Breast epithelium (tissue), 4 donors: ENCODE data around the gene TMEM54. TPM values are rescaled to one million over a fixed set of nuclear protein-coding genes. Genes with fewer than 3 reads are reported as not detected.
A peak's percentile ranks its signal among the peaks of the same experiment; 100 is the strongest.

Source experiments
- DNase-seq, 2 donors: peaks; one replicate each; pipeline ENCODE4 v3.0.0-alpha.2; 2019; ENCODE audit warnings: low spot score in 2 of 2
- H3K27ac ChIP-seq, 2 donors: fragments of 200-600 bp; sonication (generic) in 1 of 2; one replicate each; pipeline ENCODE4 v1.5.1; 2016 to 2019; ENCODE audit warnings: mild to moderate bottlenecking in 1 of 2
- H3K27me3 ChIP-seq, 2 donors: fragments of 200-600 bp; sonication (generic) in 1 of 2; one replicate each; pipeline versions ENCODE4 v1.5.1 to v1.6.0; 2017 to 2019; ENCODE audit warnings: control low read depth in 1 of 2, mild to moderate bottlenecking in 1 of 2
- H3K36me3 ChIP-seq: fragments of 200-600 bp; one replicate; pipeline ENCODE4 v1.5.1; 2019
- H3K4me1 ChIP-seq, 2 donors: fragments of 200-600 bp; sonication (generic); one replicate each; pipeline ENCODE4 v1.5.1; 2016 to 2019; ENCODE audit warnings: control low read depth in 1 of 2
- H3K4me3 ChIP-seq, 3 donors: fragments of 200-600 bp; sonication (generic); 1 replicate in 2 of 3; 2 replicates in 1 of 3; pipeline ENCODE4 v1.5.1; 2016 to 2019; ENCODE audit warnings: mild to moderate bottlenecking in 3 of 3, moderate library complexity in 2 of 3
- H3K9me3 ChIP-seq, 2 donors: fragments of 200-600 bp; sonication (generic) in 1 of 2; one replicate each; pipeline ENCODE4 v1.5.1; 2016 to 2019; ENCODE audit warnings: control low read depth in 1 of 2
- POLR2A ChIP-seq: fragments of 450-650 bp; IDR thresholded peaks from one replicate; pipeline ENCODE4 v1.6.1; 2016; ENCODE audit warnings: antibody characterized with exemption, mild to moderate bottlenecking, moderate library complexity
- POLR2AphosphoS5 ChIP-seq, 3 donors: sonication (generic); formaldehyde crosslinking; IDR thresholded peaks; one replicate each; pipeline ENCODE4 v1.6.1; 2017; ENCODE audit warnings: antibody characterized with exemption in 3 of 3
- intact Hi-C: fragments of 100-400 bp; cut with DNase I; formaldehyde crosslinking; loops from one replicate; pipeline ENCODE4 v1.15.1; 2023; ENCODE audit warnings: low total_unique reads
- total RNA-seq, 3 donors: library from RNA; depleted of rRNA; stranded (reverse); fragments of >200 nt; gene quantifications; one replicate each; pipeline ENCODE4 v1.1.0, GENCODE V29; 2016
- TF ChIP-seq, protein P1 (sequence below), 3 donors: fragments of 450-650 bp; IDR thresholded peaks; one replicate each; pipeline ENCODE4 v1.5.1; 2016 to 2017; ENCODE audit warnings: antibody characterized with exemption in 3 of 3, mild to moderate bottlenecking in 3 of 3, moderate library complexity in 3 of 3

Gene TMEM54
- total RNA-seq, 3 donors from 2014 or later = 26.9 to 109 (median 94.8) TPM

- intact Hi-C loops = no loop called here
- H3K27ac ChIP-seq = no peak overlapping the region
- no peaks in the 10 kb centered on the region for H3K9me3 ChIP-seq
- no peaks in the 10 kb centered on the region for H3K4me1 ChIP-seq
- TF ChIP-seq, protein P1, sequence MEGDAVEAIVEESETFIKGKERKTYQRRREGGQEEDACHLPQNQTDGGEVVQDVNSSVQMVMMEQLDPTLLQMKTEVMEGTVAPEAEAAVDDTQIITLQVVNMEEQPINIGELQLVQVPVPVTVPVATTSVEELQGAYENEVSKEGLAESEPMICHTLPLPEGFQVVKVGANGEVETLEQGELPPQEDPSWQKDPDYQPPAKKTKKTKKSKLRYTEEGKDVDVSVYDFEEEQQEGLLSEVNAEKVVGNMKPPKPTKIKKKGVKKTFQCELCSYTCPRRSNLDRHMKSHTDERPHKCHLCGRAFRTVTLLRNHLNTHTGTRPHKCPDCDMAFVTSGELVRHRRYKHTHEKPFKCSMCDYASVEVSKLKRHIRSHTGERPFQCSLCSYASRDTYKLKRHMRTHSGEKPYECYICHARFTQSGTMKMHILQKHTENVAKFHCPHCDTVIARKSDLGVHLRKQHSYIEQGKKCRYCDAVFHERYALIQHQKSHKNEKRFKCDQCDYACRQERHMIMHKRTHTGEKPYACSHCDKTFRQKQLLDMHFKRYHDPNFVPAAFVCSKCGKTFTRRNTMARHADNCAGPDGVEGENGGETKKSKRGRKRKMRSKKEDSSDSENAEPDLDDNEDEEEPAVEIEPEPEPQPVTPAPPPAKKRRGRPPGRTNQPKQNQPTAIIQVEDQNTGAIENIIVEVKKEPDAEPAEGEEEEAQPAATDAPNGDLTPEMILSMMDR (IDR thresholded peaks at IDR 0.05) = no peak
- DNase-seq = peak in 1 of 2 donors; percentile 52
- no peaks in the 10 kb centered on the region for H3K36me3 ChIP-seq
- no peaks in the 10 kb centered on the region for H3K27me3 ChIP-seq
- H3K4me3 ChIP-seq = no peak overlapping the region
These were observed 23.7 kb downstream of the TMEM54 start for GRCh38 chr1:32877211-32878110.

- H3K36me3 ChIP-seq = no peaks in the 10 kb centered on the region
- DNase-seq = no peak
- H3K4me3 ChIP-seq = no peak overlapping the region
- intact Hi-C loops = no loop called here
- no peaks in the 10 kb centered on the region for H3K9me3 ChIP-seq
- H3K27ac ChIP-seq = no peak overlapping the region
- H3K4me1 ChIP-seq = no peaks in the 10 kb centered on the region
- TF ChIP-seq, protein P1 (IDR thresholded peaks at IDR 0.05) = peak; percentile 26 to 62 (median 59)
- TF ChIP-seq POLR2A = no peak
- no peaks in the 10 kb centered on the region for H3K27me3 ChIP-seq
These were observed 24.6 kb downstream of the TMEM54 start for GRCh38 chr1:32876341-32877210.

GRCh38 chr1:32874860-32875752 is 26.1 kb downstream of the TMEM54 start:
- Histone ChIP-seq H3K4me1 (peaks cover 0 to 3% of the 10 kb centered on the region in 2 donors), H3K9me3 (no peaks in the 10 kb centered on the region), H3K4me3 (no peak overlapping the region), H3K36me3 (no peaks in the 10 kb centered on the region), H3K27me3 (no peaks in the 10 kb centered on the region), H3K27ac (no peak overlapping the region)
- TF ChIP-seq POLR2A = no peak
- TF ChIP-seq POLR2AphosphoS5 (IDR thresholded peaks at IDR 0.05) = no peak
- TF ChIP-seq, protein P1 (IDR thresholded peaks at IDR 0.05) = no peak
- DNase-seq = no peak
- intact Hi-C loops = no loop called here

- Histone ChIP-seq H3K27ac (no peak overlapping the region), H3K27me3 (no peaks in the 10 kb centered on the region), H3K36me3 (no peaks in the 10 kb centered on the region), H3K4me3 (no peak overlapping the region), H3K9me3 (no peaks in the 10 kb centered on the region), H3K4me1 (peaks cover 0 to 3% of the 10 kb centered on the region in 2 donors)
- no peak for DNase-seq
- intact Hi-C loops = no loop called here
- TF ChIP-seq, protein P1 (IDR thresholded peaks at IDR 0.05) = no peak
- TF ChIP-seq POLR2A = no peak
- no peak for TF ChIP-seq POLR2AphosphoS5 (IDR thresholded peaks at IDR 0.05)
These were observed 27.7 kb downstream of the TMEM54 start for GRCh38 chr1:32873484-32873883.
